ENCODE data around the gene NIPSNAP2. TPM values are rescaled to one million over a fixed set of nuclear protein-coding genes. Genes with fewer than 3 reads are reported as not detected.
A peak's percentile ranks its signal among the peaks of the same experiment; 100 is the strongest.
"Not testable (repeated sequence)": the region's sequence is repeated elsewhere in the genome, so short reads cannot be mapped to it uniquely, and the experiment has no call there.

The NIPSNAP2 gene
- total RNA-seq, 4 donors from 2014 or later = 234 to 382 (median 354) TPM

DNA sequence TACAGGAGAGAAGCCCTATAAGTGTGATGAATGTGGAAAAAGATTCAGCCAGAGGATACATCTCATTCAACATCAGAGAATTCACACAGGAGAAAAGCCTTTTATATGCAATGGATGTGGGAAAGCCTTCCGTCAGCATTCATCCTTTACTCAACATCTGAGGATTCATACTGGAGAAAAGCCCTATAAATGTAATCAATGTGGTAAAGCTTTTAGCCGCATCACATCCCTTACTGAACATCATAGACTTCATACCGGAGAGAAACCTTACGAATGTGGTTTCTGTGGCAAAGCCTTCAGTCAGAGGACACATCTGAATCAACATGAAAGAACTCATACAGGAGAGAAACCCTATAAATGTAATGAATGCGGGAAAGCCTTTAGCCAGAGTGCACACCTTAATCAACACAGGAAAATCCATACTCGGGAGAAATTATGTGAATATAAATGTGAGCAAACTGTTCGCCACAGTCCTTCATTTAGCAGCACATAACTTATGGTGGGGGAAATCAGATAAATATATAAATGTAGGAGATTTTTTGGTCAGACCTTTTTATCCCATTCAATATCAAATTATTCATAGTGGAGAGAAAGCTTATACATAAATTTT is 24.8 kb upstream of the NIPSNAP2 start:
- no peak for ATAC-seq
- in situ Hi-C loops (cut with MboI; ENCODE audit: low sequenced_read_pairs in 4 of 4) = no loop called here
- H3K36me3 ChIP-seq = peaks cover 0 to 17% of the 10 kb centered on the region in 2 donors
- intact Hi-C loops (cut with DNase I; ENCODE audit: low total_unique reads) = no loop called here
- H3K27ac ChIP-seq = no peak overlapping the region
- H3K9me3 ChIP-seq = peaks cover 0 to 34% (median 9%) of the 10 kb centered on the region in 3 donors
- peak overlapping the region in 1 of 4 donors; percentile 6 for H3K4me3 ChIP-seq
- H3K4me1 ChIP-seq = no peaks in the 10 kb centered on the region
- H3K27me3 ChIP-seq = no peaks in the 10 kb centered on the region
- DNase-seq = no peak
- TF ChIP-seq POLR2A (IDR thresholded peaks at IDR 0.05) = no peak
- no peak for TF ChIP-seq CTCF (IDR thresholded peaks at IDR 0.05 in 4 of 5, conservative IDR thresholded peaks at IDR 0.05 in 1 of 5)

DNA sequence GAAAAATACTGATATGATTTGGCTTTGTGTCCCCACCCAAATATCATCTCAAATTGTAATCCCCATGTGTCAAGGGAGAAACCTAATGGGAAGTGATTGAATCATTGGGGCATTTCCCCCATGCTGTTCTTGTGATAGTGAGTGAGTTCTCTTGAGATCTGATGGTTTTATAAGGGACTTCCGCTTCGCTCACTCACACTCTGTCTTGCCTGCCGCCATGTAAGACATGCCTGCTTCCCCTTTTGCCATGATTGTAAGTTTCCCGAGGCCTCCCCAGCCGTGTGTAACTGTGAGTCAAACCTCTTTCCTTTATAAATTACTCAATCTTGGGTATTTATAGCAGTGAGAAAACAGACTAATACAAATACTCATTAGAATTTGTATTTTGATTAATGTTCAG is 17.8 kb upstream of the NIPSNAP2 start:
- Histone ChIP-seq H3K27me3 (no peaks in the 10 kb centered on the region), H3K4me1 (no peaks in the 10 kb centered on the region), H3K36me3 (peaks cover 0 to under 1% of the 10 kb centered on the region in 2 donors), H3K4me3 (no peak overlapping the region), H3K9me3 (peaks cover 0 to 3% (median 0%) of the 10 kb centered on the region in 3 donors), H3K27ac (no peak overlapping the region)
- no peak for ATAC-seq
- TF ChIP-seq POLR2A (IDR thresholded peaks at IDR 0.05) (no peak), CTCF (IDR thresholded peaks at IDR 0.05 in 4 of 5, conservative IDR thresholded peaks at IDR 0.05 in 1 of 5) (no peak)
- intact Hi-C loops (cut with DNase I; ENCODE audit: low total_unique reads) = no loop called here
- no peak for DNase-seq
- in situ Hi-C loops (cut with MboI; ENCODE audit: low sequenced_read_pairs in 4 of 4) = loop anchor here in 1 of 4 donors (5.0 kb wide), 1 partner anchor 59 kb away; the partner anchor contains the start of gene ZNF713

GRCh38 chr7:55951637-55952351 is 12.6 kb upstream of the NIPSNAP2 start, which contains the start of gene MRPS17:
Gene MRPS17 (plus strand): TSS chr7:55951877. CDS start chr7:55953196, 1,319 bp downstream.
- ATAC-seq = peak; percentile 98 to 99
- in situ Hi-C loops (cut with MboI; ENCODE audit: low sequenced_read_pairs in 4 of 4) = loop anchor here in 2 of 4 donors (5.0 to 25.0 kb wide), 3 partner anchors 64 to 314 kb away; partner anchors contain the start of genes CCT6A (in 1 of the 2), PSPH (in 1 of the 2), SUMF2 (in 1 of the 2) and ZNF713 (in 1 of the 2)
- Histone ChIP-seq H3K27me3 (no peaks in the 10 kb centered on the region), H3K9me3 (no peaks in the 10 kb centered on the region), H3K4me3 (peak within 1 kb of the TSS; percentile 78 to 99 (median 82)), H3K36me3 (peaks cover 0 to 29% of the 10 kb centered on the region in 2 donors), H3K4me1 (peaks cover 9 to 12% of the 10 kb centered on the region in 2 donors), H3K27ac (peak within 1 kb of the TSS; percentile 86 to 90 (median 88))
- TF ChIP-seq POLR2A (IDR thresholded peaks at IDR 0.05) = peak; percentile 74 to 76
- TF ChIP-seq CTCF (IDR thresholded peaks at IDR 0.05 in 4 of 5, conservative IDR thresholded peaks at IDR 0.05 in 1 of 5) = peak in 1 of 5 experiments; percentile 36
- DNase-seq = peak; percentile 82 to 91
- intact Hi-C loops (cut with DNase I; ENCODE audit: low total_unique reads) = loop anchor here (1.0 to 5.0 kb wide), 3 partner anchors 13 to 584 kb away; partner anchors contain the start of genes LANCL2 and NIPSNAP2

DNA sequence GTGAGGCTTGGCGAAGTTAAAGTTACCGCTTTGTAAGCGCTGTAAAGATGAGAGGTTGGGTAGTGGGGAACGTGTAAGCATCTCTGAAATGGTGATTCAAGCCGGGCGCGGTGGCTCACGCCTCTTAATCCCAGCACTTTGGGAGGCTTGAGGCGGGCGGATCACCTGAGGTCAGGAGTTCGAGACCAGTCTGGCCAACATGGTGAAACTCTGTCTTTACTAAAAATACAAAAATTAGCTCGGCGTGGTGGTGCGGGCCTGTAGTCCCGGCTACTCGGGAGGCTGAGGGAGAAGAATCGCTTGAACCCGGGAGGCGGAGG is 12.1 kb upstream of the NIPSNAP2 start:
- H3K4me1 ChIP-seq = peaks cover 9 to 12% of the 10 kb centered on the region in 2 donors
- not testable (repeated sequence) for H3K9me3 ChIP-seq, H3K27me3 ChIP-seq, DNase-seq, ATAC-seq
- peak overlapping the region; percentile 78 to 99 (median 82) for H3K4me3 ChIP-seq
- H3K27ac ChIP-seq = peak overlapping the region; percentile 86 to 90 (median 88)
- intact Hi-C loops (cut with DNase I; ENCODE audit: low total_unique reads) (loop anchor here (1.0 to 5.0 kb wide), 3 partner anchors 12 to 585 kb away; partner anchors contain the start of genes LANCL2 and NIPSNAP2), in situ Hi-C loops (cut with MboI; ENCODE audit: low sequenced_read_pairs in 4 of 4) (loop anchor here in 2 of 4 donors (5.0 to 25.0 kb wide), 3 partner anchors 65 to 315 kb away; partner anchors contain the start of genes CCT6A (in 1 of the 2), PSPH (in 1 of the 2), SUMF2 (in 1 of the 2) and ZNF713 (in 1 of the 2))
- H3K36me3 ChIP-seq = peaks cover 0 to 29% of the 10 kb centered on the region in 2 donors
